TTC549 (cell line): Measurements from ENCODE around the gene ZNF574.
"Not testable (repeated sequence)": the region's sequence is repeated elsewhere in the genome, so short reads cannot be mapped to it uniquely, and the experiment has no call there.

Source experiments
- FAIRE-seq: peaks from 2 replicates; lab custom pipeline; 2012; peaks lifted over from hg19 to GRCh38; lab: Jason Lieb, UNC

Gene ZNF574, protein sequence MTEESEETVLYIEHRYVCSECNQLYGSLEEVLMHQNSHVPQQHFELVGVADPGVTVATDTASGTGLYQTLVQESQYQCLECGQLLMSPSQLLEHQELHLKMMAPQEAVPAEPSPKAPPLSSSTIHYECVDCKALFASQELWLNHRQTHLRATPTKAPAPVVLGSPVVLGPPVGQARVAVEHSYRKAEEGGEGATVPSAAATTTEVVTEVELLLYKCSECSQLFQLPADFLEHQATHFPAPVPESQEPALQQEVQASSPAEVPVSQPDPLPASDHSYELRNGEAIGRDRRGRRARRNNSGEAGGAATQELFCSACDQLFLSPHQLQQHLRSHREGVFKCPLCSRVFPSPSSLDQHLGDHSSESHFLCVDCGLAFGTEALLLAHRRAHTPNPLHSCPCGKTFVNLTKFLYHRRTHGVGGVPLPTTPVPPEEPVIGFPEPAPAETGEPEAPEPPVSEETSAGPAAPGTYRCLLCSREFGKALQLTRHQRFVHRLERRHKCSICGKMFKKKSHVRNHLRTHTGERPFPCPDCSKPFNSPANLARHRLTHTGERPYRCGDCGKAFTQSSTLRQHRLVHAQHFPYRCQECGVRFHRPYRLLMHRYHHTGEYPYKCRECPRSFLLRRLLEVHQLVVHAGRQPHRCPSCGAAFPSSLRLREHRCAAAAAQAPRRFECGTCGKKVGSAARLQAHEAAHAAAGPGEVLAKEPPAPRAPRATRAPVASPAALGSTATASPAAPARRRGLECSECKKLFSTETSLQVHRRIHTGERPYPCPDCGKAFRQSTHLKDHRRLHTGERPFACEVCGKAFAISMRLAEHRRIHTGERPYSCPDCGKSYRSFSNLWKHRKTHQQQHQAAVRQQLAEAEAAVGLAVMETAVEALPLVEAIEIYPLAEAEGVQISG

GRCh38 chr19:42075616-42076379, at the start of gene ZNF574:
TSS of gene ZNF574 (plus strand) at chr19:42076166. CDS start at chr19:42078607, 2,441 bp downstream.
- peak; percentile 98 for FAIRE-seq

GRCh38 chr19:42028304-42029216, 47.4 kb upstream of the ZNF574 start:
- FAIRE-seq, result no peak

- no peak for FAIRE-seq
Observed at GRCh38 chr19:42030645-42031440, 45.1 kb upstream of the ZNF574 start.

- FAIRE-seq, result no peak
Observed at GRCh38 chr19:42032431-42032830, 43.5 kb upstream of the ZNF574 start.

GRCh38 chr19:42033413-42033812, 42.6 kb upstream of the ZNF574 start:
- FAIRE-seq, result no peak

GRCh38 chr19:42034640-42035391, 41.1 kb upstream of the ZNF574 start:
- FAIRE-seq, result not testable (repeated sequence)

- FAIRE-seq, result no peak
Observed at GRCh38 chr19:42037649-42038048, 38.3 kb upstream of the ZNF574 start.

GRCh38 chr19:42038666-42039065, 37.3 kb upstream of the ZNF574 start:
- no peak for FAIRE-seq

- FAIRE-seq, result no peak
Observed at GRCh38 chr19:42040031-42040430, 35.9 kb upstream of the ZNF574 start.

DNA sequence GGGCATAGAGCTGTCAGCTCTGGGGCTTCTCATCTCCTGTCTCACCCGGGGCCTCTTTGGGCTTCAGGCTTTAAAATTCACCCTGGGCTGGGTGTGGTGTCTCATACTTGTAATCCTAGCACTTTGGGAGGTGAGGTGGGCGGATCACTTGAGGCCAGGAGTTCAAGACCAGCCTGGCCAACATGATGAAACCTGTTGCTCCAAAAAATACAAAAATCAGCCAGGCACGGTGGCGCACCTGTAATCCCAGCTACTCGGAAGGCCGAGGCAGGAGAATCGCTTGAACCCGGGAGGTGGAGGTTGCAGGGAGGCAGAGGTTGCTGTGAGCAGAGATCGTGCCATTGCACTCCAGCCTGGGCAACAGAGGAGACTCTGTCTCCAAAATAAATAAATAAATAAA, 35.5 kb upstream of the ZNF574 start:
- FAIRE-seq, result not testable (repeated sequence)

- no peak for FAIRE-seq
Observed at GRCh38 chr19:42042455-42043170, 33.4 kb upstream of the ZNF574 start.

DNA sequence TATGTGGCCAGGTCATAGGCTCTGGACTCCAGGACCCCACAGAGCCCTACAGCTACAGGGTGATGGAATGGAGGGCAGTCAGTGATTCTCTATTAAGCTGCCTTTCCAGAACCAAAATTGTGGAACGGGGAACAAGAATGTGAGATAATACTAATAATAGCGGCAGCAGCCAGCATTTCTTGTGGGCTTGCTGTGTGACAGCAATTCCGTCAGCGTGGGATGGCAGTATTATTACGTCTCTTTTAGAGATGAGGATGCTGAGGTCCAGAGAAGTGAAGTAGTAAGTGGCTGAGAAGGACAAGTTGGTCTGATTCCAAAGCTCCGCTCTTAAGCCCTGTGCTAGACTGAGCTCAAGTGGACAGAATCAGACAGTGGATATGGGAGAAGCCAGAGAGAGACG, 30.4 kb upstream of the ZNF574 start:
- no peak for FAIRE-seq

DNA sequence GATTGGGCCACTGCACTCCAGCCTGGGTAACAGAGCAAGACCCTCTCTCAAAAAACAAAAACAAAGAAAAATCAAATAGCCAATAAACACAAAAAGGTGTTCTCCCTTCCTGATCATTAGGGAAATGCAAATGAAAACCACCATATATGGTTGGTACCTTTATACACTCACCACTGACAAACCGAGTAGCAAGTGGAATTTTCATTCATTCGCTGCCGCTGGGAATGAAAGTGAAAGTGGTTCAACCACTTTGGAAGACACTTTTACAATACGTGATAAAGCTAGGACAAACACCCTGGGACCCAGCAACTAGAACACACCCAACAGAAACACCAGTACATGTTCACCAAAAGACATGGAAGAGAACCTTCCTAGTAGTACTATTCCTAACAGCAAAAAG, 27.0 kb upstream of the ZNF574 start:
- no peak for FAIRE-seq

GRCh38 chr19:42051166-42052115, 24.5 kb upstream of the ZNF574 start:
- no peak for FAIRE-seq

DNA sequence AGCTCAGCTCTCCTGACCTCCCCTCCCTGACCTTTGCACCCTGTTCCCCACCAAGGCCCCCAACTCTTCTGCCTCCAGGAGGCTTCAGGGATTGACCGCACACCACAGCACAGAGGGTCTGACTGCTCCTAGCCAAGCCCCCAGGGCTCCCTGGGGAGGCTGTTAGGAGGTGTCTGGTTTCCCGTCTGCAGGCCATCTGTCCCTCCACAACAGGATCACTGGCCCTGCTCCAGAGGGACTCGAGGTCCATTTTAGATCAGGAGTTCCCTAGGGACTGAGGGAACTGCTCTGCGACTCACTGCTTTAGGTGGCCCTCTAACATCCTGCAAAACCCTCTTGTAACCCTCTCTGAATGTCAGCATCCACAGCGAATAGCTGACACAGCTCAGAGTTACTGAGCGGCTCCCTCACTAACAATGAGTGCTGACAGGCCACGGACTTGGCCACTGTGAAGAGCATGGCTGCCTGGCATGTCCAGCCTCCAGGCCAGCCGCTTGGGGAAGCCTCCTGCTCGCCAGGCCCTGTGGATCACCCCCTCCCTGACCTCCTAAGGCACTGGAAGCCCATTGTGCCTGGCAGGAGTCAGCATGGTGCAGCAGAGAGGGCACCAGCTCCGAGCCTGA, 23.6 kb upstream of the ZNF574 start:
- no peak for FAIRE-seq

- no peak for FAIRE-seq
Observed at GRCh38 chr19:42053037-42053935, 22.7 kb upstream of the ZNF574 start.
